Measurements from ENCODE around the gene ZFYVE28.
"Not testable (repeated sequence)": the region's sequence is repeated elsewhere in the genome, so short reads cannot be mapped to it uniquely, and the experiment has no call there.

Gene ZFYVE28

DNA sequence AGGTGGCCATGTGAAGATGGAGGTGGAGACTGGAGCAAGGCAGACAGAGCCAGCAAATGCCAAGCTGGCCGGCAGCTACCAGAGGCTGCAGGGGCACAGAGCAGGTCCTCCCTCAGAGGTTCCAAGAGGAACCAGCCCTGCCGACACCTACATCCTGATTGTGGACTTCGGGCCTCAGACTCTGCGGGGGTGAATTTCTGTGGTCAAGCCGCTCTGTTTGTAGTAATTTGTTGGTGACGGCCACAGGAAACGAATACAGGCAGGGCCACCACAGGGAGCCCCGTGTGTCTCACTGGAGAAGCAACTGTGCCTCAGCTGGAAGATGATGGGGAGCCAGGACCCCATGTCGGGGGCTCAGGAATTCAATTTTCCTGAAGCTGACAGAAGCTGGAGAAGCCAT, 28.3 kb downstream of the ZFYVE28 start:
- Histone ChIP-seq H3K27me3 (ENCODE audit: control insufficient read depth in 2 of 2, insufficient read depth in 2 of 2, low read length in 2 of 2) (no peaks in the 10 kb centered on the region), H3K9me3 (ENCODE audit: control insufficient read depth in 2 of 2, low read length in 2 of 2) (no peaks in the 10 kb centered on the region), H3K4me3 (ENCODE audit: low read length in 2 of 2) (no peak overlapping the region), H3K36me3 (ENCODE audit: control insufficient read depth in 2 of 2, insufficient read depth in 2 of 2, low read length in 2 of 2) (no peaks in the 10 kb centered on the region), H3K4me1 (ENCODE audit: control insufficient read depth in 2 of 2, insufficient read depth in 2 of 2, low read length in 2 of 2) (peaks cover 11 to 15% of the 10 kb centered on the region in 2 donors), H3K27ac (ENCODE audit: low read depth in 2 of 2, low read length in 2 of 2) (no peak overlapping the region), H3K9ac (ENCODE audit: low read depth in 1 of 2, low read length in 2 of 2) (no peak overlapping the region)

DNA sequence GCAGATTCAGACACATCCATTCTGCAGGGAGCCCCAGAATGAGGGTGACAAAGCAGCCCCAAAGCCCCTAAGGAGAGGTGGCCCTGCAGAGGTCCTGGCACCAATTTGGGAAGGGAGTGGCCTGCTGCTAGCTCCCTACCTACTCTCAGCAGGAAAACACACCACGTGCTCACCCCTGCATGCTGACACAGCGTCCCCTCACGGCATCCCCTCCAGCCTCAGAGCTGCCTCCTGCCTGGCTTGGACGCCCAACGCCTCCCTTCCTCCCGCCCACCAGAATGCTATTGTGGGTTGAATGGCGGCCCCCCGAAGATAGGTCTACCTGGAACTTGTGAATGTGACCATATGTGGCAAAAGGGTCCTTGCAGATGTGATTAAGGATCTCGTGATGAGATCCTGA, 28.8 kb downstream of the ZFYVE28 start:
- H3K27ac ChIP-seq (ENCODE audit: low read depth in 2 of 2, low read length in 2 of 2), result no peak overlapping the region
- no peaks in the 10 kb centered on the region for H3K36me3 ChIP-seq (ENCODE audit: control insufficient read depth in 2 of 2, insufficient read depth in 2 of 2, low read length in 2 of 2)

DNA sequence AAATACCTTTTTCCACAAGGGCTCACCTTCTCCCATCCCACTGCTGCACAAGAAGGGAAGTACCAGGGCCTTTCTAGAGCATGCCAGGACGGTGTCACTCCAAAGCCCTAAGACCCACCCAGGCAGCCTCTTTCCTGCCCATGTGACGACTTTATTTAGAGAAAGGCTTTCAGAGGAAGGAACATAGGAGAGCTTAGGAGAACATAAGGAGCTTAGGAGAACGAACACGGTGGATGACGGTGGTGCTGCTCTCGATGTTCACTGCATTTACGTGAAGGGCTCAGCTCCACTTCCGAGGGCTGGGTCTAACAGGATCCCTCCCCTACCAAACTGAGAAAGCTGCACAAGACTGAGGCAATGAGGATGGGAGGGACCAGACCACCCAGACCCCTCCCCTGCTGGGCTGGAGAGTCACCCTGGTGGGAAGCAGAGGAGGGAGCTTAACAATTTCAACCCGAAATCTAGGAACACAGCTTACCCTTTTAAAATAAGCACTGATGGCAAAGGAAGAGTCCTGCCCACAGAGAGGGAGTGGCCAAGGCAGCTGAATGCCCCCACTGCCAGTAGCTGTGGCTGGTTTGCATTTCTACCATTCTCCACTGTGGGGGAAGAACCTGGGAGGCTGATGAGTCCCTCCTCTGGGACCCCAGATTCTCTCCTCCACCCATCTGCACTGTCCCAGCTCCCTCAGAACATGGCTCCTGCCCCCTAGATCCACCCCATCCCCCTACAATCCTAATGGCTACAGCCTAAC, 29.8 kb downstream of the ZFYVE28 start:
- no peak overlapping the region for H3K9ac ChIP-seq (ENCODE audit: low read depth in 1 of 2, low read length in 2 of 2)
- peaks cover 2 to 5% of the 10 kb centered on the region in 2 donors for H3K4me1 ChIP-seq (ENCODE audit: control insufficient read depth in 2 of 2, insufficient read depth in 2 of 2, low read length in 2 of 2)
- no peaks in the 10 kb centered on the region for H3K36me3 ChIP-seq (ENCODE audit: control insufficient read depth in 2 of 2, insufficient read depth in 2 of 2, low read length in 2 of 2)
- H3K9me3 ChIP-seq (ENCODE audit: control insufficient read depth in 2 of 2, low read length in 2 of 2), result no peaks in the 10 kb centered on the region
- no peak overlapping the region for H3K27ac ChIP-seq (ENCODE audit: low read depth in 2 of 2, low read length in 2 of 2)
- H3K4me3 ChIP-seq (ENCODE audit: low read length in 2 of 2), result no peak overlapping the region
- H3K27me3 ChIP-seq (ENCODE audit: control insufficient read depth in 2 of 2, insufficient read depth in 2 of 2, low read length in 2 of 2), result no peaks in the 10 kb centered on the region

More for the DNA sequence above, 28.8 kb downstream of the ZFYVE28 start:
- Histone ChIP-seq H3K4me3 (ENCODE audit: low read length in 2 of 2) (no peak overlapping the region), H3K9me3 (ENCODE audit: control insufficient read depth in 2 of 2, low read length in 2 of 2) (no peaks in the 10 kb centered on the region), H3K4me1 (ENCODE audit: control insufficient read depth in 2 of 2, insufficient read depth in 2 of 2, low read length in 2 of 2) (peaks cover 10 to 11% of the 10 kb centered on the region in 2 donors), H3K9ac (ENCODE audit: low read depth in 1 of 2, low read length in 2 of 2) (no peak overlapping the region), H3K27me3 (ENCODE audit: control insufficient read depth in 2 of 2, insufficient read depth in 2 of 2, low read length in 2 of 2) (no peaks in the 10 kb centered on the region)

DNA sequence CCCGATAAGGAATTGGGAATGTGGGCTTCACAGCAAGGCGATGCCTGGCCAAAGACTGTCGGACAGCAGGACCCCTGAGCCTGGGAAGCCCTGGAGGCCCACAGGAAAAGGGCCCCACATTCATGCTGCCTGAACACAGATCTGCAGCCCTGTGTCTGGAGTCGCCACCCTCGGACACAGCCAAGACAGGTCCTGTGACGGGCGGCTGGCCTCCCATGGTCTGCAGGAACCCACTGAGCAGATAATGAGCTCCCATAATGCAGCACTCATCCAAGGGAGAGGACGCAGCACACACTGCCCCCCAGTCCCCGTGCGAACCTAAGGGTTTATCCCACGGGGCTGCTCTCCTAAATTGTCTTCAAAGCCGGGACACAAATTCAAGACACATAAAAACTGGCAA, 30.6 kb downstream of the ZFYVE28 start:
- Histone ChIP-seq H3K27ac (ENCODE audit: low read depth in 2 of 2, low read length in 2 of 2) (no peak overlapping the region), H3K36me3 (ENCODE audit: control insufficient read depth in 2 of 2, insufficient read depth in 2 of 2, low read length in 2 of 2) (no peaks in the 10 kb centered on the region), H3K4me3 (ENCODE audit: low read length in 2 of 2) (no peak overlapping the region), H3K4me1 (ENCODE audit: control insufficient read depth in 2 of 2, insufficient read depth in 2 of 2, low read length in 2 of 2) (peaks cover 0 to 2% of the 10 kb centered on the region in 2 donors), H3K9me3 (ENCODE audit: control insufficient read depth in 2 of 2, low read length in 2 of 2) (no peaks in the 10 kb centered on the region), H3K9ac (ENCODE audit: low read depth in 1 of 2, low read length in 2 of 2) (no peak overlapping the region), H3K27me3 (ENCODE audit: control insufficient read depth in 2 of 2, insufficient read depth in 2 of 2, low read length in 2 of 2) (no peaks in the 10 kb centered on the region)

DNA sequence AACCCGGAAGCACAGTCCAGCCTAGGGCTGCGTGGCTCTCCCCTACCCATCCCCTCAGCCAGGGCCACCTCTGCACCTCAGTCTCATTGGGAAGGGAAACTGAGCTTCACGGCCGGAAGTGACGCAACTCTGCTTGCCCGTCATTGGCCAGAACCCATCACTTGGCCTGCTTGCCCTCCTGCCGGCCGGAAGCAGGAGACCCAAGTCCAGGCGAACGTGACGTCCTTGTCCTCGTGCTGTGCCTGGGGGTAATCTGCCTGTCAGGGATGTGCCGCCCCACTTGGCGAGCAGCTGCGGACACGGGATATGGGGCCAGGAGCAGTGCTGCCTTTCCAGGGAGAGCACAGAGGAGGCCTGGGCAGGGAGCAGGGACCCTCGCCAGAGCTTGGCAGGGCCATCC, 31.2 kb downstream of the ZFYVE28 start:
- Histone ChIP-seq H3K4me3 (ENCODE audit: low read length in 2 of 2) (no peak overlapping the region), H3K9me3 (ENCODE audit: control insufficient read depth in 2 of 2, low read length in 2 of 2) (no peaks in the 10 kb centered on the region), H3K4me1 (ENCODE audit: control insufficient read depth in 2 of 2, insufficient read depth in 2 of 2, low read length in 2 of 2) (peaks cover 0 to 2% of the 10 kb centered on the region in 2 donors), H3K27ac (ENCODE audit: low read depth in 2 of 2, low read length in 2 of 2) (no peak overlapping the region), H3K9ac (ENCODE audit: low read depth in 1 of 2, low read length in 2 of 2) (no peak overlapping the region), H3K27me3 (ENCODE audit: control insufficient read depth in 2 of 2, insufficient read depth in 2 of 2, low read length in 2 of 2) (no peaks in the 10 kb centered on the region), H3K36me3 (ENCODE audit: control insufficient read depth in 2 of 2, insufficient read depth in 2 of 2, low read length in 2 of 2) (no peaks in the 10 kb centered on the region)

DNA sequence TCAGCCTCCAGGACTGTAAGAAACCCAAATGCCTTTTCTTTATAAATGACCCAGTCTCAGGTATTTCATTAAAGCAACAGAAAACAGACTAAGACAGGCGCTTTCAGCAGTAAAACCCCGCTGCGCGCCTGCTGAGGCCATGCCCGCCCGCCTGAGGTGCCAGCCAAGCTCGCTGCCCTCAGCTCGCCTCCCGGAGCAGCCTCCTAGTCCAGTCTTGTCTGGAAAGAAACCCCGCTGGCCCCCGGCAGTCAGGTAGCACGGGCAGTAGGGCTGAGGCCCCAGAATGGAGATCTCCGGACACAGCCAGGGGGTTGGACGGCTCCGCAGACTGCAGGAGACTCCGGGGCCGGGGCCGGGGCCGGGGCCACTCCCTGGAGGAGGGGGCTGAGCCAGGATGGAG, 31.7 kb downstream of the ZFYVE28 start:
- Histone ChIP-seq H3K36me3 (ENCODE audit: control insufficient read depth in 2 of 2, insufficient read depth in 2 of 2, low read length in 2 of 2) (no peaks in the 10 kb centered on the region), H3K9me3 (ENCODE audit: control insufficient read depth in 2 of 2, low read length in 2 of 2) (no peaks in the 10 kb centered on the region), H3K4me3 (ENCODE audit: low read length in 2 of 2) (no peak overlapping the region), H3K27ac (ENCODE audit: low read depth in 2 of 2, low read length in 2 of 2) (no peak overlapping the region), H3K9ac (ENCODE audit: low read depth in 1 of 2, low read length in 2 of 2) (no peak overlapping the region), H3K4me1 (ENCODE audit: control insufficient read depth in 2 of 2, insufficient read depth in 2 of 2, low read length in 2 of 2) (peaks cover 0 to 2% of the 10 kb centered on the region in 2 donors), H3K27me3 (ENCODE audit: control insufficient read depth in 2 of 2, insufficient read depth in 2 of 2, low read length in 2 of 2) (no peaks in the 10 kb centered on the region)

DNA sequence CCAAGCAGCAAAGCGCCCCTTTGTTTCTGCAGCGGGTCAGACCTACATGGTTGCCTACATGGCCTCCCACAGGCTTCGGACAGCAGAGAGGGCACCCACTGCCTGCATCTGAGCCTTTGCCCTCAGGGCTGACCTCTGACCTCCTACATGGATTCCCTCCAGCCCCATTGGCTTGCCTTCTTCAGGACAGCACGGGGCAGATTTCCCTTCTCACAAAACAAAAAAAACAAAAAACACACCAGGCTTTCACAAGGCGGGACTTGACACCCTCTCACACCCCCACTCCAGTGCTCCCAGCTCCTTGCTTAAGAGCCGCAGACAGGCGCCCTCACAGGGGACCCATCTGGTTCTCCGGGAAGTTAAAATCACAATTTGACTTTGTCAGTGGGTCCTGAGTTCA, 32.9 kb downstream of the ZFYVE28 start:
- H3K4me1 ChIP-seq (ENCODE audit: control insufficient read depth in 2 of 2, insufficient read depth in 2 of 2, low read length in 2 of 2), result no peaks in the 10 kb centered on the region

DNA sequence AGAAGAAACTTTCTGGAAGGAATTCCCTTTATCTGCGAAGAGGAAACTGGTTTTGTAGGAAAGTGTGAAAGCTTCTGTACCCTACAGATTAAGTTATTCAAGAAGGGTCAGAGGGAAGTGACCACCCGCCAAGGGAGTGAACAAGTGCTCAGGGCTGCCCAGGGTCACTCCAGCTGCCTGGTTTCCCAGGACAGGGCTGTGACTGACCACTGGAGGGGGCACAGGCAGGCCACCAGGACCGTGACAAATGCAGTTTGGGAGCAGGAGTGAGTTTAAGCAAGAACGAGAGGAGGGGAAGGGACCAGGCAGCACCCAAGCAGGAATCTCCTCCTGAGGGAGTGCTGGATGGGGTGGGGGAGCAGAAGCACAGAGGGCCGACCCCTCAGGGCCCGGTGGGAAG, 34.2 kb downstream of the ZFYVE28 start:
- H3K9me3 ChIP-seq (ENCODE audit: control insufficient read depth in 2 of 2, low read length in 2 of 2), result no peaks in the 10 kb centered on the region
- H3K36me3 ChIP-seq (ENCODE audit: control insufficient read depth in 2 of 2, insufficient read depth in 2 of 2, low read length in 2 of 2), result no peaks in the 10 kb centered on the region
- H3K27me3 ChIP-seq (ENCODE audit: control insufficient read depth in 2 of 2, insufficient read depth in 2 of 2, low read length in 2 of 2), result no peaks in the 10 kb centered on the region
- no peak overlapping the region for H3K9ac ChIP-seq (ENCODE audit: low read depth in 1 of 2, low read length in 2 of 2)
- no peak overlapping the region for H3K27ac ChIP-seq (ENCODE audit: low read depth in 2 of 2, low read length in 2 of 2)
- no peaks in the 10 kb centered on the region for H3K4me1 ChIP-seq (ENCODE audit: control insufficient read depth in 2 of 2, insufficient read depth in 2 of 2, low read length in 2 of 2)
- H3K4me3 ChIP-seq (ENCODE audit: low read length in 2 of 2), result no peak overlapping the region

More for the DNA sequence above, 32.9 kb downstream of the ZFYVE28 start:
- Histone ChIP-seq H3K36me3 (ENCODE audit: control insufficient read depth in 2 of 2, insufficient read depth in 2 of 2, low read length in 2 of 2) (no peaks in the 10 kb centered on the region), H3K27ac (ENCODE audit: low read depth in 2 of 2, low read length in 2 of 2) (no peak overlapping the region), H3K9me3 (ENCODE audit: control insufficient read depth in 2 of 2, low read length in 2 of 2) (no peaks in the 10 kb centered on the region), H3K27me3 (ENCODE audit: control insufficient read depth in 2 of 2, insufficient read depth in 2 of 2, low read length in 2 of 2) (no peaks in the 10 kb centered on the region), H3K9ac (ENCODE audit: low read depth in 1 of 2, low read length in 2 of 2) (no peak overlapping the region), H3K4me3 (ENCODE audit: low read length in 2 of 2) (no peak overlapping the region)

DNA sequence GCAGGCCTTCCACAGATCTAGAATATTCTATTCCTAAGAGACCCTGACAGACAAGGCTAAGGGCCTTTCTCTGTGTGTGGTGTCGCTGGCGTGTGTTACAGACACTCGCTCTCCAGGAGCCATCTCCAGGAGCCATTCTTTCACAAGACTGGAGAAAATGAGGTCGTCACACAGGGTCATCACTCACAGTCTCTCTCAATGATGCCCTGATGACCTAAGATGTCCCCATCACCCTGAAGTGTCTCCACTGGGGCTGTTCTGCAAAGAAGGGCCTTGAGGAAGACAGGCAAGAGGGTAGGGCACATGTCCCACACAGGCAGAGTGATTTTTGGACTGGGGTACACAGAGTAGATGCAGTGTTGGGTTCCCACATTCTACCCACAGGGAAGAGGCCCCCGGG, 34.7 kb downstream of the ZFYVE28 start:
- no peaks in the 10 kb centered on the region for H3K36me3 ChIP-seq (ENCODE audit: control insufficient read depth in 2 of 2, insufficient read depth in 2 of 2, low read length in 2 of 2)

DNA sequence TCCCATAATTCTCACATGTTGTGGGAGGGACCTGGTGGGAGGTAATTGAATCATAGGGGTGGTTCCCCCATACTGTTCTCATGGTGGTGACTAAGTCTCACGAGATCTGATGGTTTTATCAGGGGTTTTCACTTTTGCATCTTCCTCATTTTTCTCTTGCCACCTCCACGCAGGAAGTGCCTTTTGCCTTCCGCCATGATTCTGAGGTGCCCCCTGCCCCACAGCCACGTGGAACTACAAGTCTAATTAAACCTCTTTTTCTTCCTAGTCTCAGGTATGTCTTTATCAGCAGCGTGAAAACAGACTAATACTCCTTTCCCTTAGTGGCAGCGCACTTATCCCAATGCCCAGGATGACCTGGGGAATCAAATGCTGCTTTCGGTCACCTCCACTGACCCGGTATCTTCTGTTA, 35.2 kb downstream of the ZFYVE28 start:
- H3K36me3 ChIP-seq (ENCODE audit: control insufficient read depth in 2 of 2, insufficient read depth in 2 of 2, low read length in 2 of 2); H3K9me3 ChIP-seq (ENCODE audit: control insufficient read depth in 2 of 2, low read length in 2 of 2); H3K27ac ChIP-seq (ENCODE audit: low read depth in 2 of 2, low read length in 2 of 2); H3K4me1 ChIP-seq (ENCODE audit: control insufficient read depth in 2 of 2, insufficient read depth in 2 of 2, low read length in 2 of 2); H3K27me3 ChIP-seq (ENCODE audit: control insufficient read depth in 2 of 2, insufficient read depth in 2 of 2, low read length in 2 of 2); H3K4me3 ChIP-seq (ENCODE audit: low read length in 2 of 2); H3K9ac ChIP-seq (ENCODE audit: low read depth in 1 of 2, low read length in 2 of 2): not testable (repeated sequence)

More for the DNA sequence above, 34.7 kb downstream of the ZFYVE28 start:
- Histone ChIP-seq H3K27me3 (ENCODE audit: control insufficient read depth in 2 of 2, insufficient read depth in 2 of 2, low read length in 2 of 2) (no peaks in the 10 kb centered on the region), H3K27ac (ENCODE audit: low read depth in 2 of 2, low read length in 2 of 2) (no peak overlapping the region), H3K9ac (ENCODE audit: low read depth in 1 of 2, low read length in 2 of 2) (no peak overlapping the region), H3K4me3 (ENCODE audit: low read length in 2 of 2) (no peak overlapping the region), H3K4me1 (ENCODE audit: control insufficient read depth in 2 of 2, insufficient read depth in 2 of 2, low read length in 2 of 2) (no peaks in the 10 kb centered on the region), H3K9me3 (ENCODE audit: control insufficient read depth in 2 of 2, low read length in 2 of 2) (no peaks in the 10 kb centered on the region)

All from mucosa of rectum (tissue), 2 donors.